GM12878 (cell line): ENCODE data around the gene MYPN. TPM values are rescaled to one million over a fixed set of nuclear protein-coding genes. Genes with fewer than 3 reads are reported as not detected.

Experiments
- ATAC-seq: fragments of 200-7000 bp; cut with Tn5 transposase; 3 replicates; pipeline ENCODE4 v1.9.1; 2020; ENCODE audit warnings: mild to moderate bottlenecking, moderate library complexity
- BruUV-seq: library from RNA; stranded (reverse); fragments of 400-500 nt; replicated peaks from 2 replicates; lab custom pipeline; 2021; lab: Mats Ljungman, UMichigan
- CTCF ChIA-PET: fragments of 300-600 bp; sonication (Branson Sonifier 250); formaldehyde crosslinking; extraction: SDS; loops from one replicate; lab custom pipeline; 2021; ENCODE audit warnings: inconsistent platforms; lab: Yijun Ruan, JAX
- POLR2A ChIA-PET: fragments of 350-600 bp; formaldehyde crosslinking; extraction: SDS; loops from one replicate; lab custom pipeline; 2021; ENCODE audit warnings: inconsistent platforms; lab: Charles Lee
- RAD21 ChIA-PET: fragments of 300-600 bp; sonication (Branson Sonifier 250); formaldehyde crosslinking; loops from one replicate; lab custom pipeline; 2023; ENCODE audit warnings: antibody characterized with exemption; ENCODE audit not compliant: unreplicated experiment; lab: Charles Lee
- SMC1A ChIA-PET: fragments of 300-600 bp; sonication (Branson Sonifier 250); formaldehyde crosslinking; loops from one replicate; lab custom pipeline; 2023; ENCODE audit not compliant: unreplicated experiment, uncharacterized antibody; lab: Charles Lee
- DNase-seq: peaks from one replicate; pipeline ENCODE4 v3.0.0-alpha.2; 2011; ENCODE audit warnings: low read depth, low spot score
- FAIRE-seq: peaks from 3 replicates; lab custom pipeline; 2011; peaks lifted over from hg19 to GRCh38; lab: Jason Lieb, UNC
- H2AFZ ChIP-seq: 2 replicates; pipeline ENCODE4 v1.6.0; 2011; ENCODE audit warnings: low read depth, low read length, control low read depth; ENCODE audit not compliant: control insufficient read depth
- H3K27ac ChIP-seq: 2 replicates; pipeline ENCODE4 v1.5.1; 2011; ENCODE audit warnings: control low read depth; ENCODE audit not compliant: control insufficient read depth, insufficient read depth
- H3K27me3 ChIP-seq, 2 experiments: replicated peaks in 1 of 2; 2 replicates each; pipeline versions ENCODE4 v1.6.0 to v1.6.1; 2011; ENCODE audit warnings: low read length in 1 of 2; ENCODE audit not compliant: control insufficient read depth in 2 of 2, insufficient read depth in 2 of 2
- H3K36me3 ChIP-seq, 2 experiments: 2 replicates each; pipeline ENCODE4 v1.5.1; 2011; ENCODE audit warnings: low read length in 1 of 2; ENCODE audit not compliant: control insufficient read depth in 2 of 2, insufficient read depth in 2 of 2
- H3K4me1 ChIP-seq: 2 replicates; pipeline ENCODE4 v1.6.1; 2011; ENCODE audit warnings: mild to moderate bottlenecking, low read length, moderate library complexity, mixed read lengths; ENCODE audit not compliant: control insufficient read depth, insufficient read depth
- H3K4me2 ChIP-seq: 2 replicates; pipeline ENCODE4 v1.6.0; 2011; ENCODE audit warnings: control low read depth; ENCODE audit not compliant: control insufficient read depth, insufficient read depth
- H3K4me3 ChIP-seq: fragments of 200-600 bp; sonication (generic); 2 replicates; pipeline ENCODE4 v1.5.1; 2016
- H3K79me2 ChIP-seq: 2 replicates; pipeline ENCODE4 v1.6.0; 2011; ENCODE audit warnings: low read length; ENCODE audit not compliant: control insufficient read depth, insufficient read depth
- H3K9ac ChIP-seq: 2 replicates; pipeline ENCODE4 v1.8.0; 2011; ENCODE audit warnings: low read length, control low read depth, mixed read lengths; ENCODE audit not compliant: control insufficient read depth, insufficient read depth
- H3K9me3 ChIP-seq: replicated peaks from 3 replicates; pipeline ENCODE4 v1.5.1; 2011; ENCODE audit warnings: mild to moderate bottlenecking, low read length; ENCODE audit not compliant: control insufficient read depth, insufficient read depth
- H4K20me1 ChIP-seq: 2 replicates; pipeline ENCODE4 v1.6.0; 2011; ENCODE audit not compliant: control insufficient read depth, insufficient read depth
- BCL11A ChIP-seq: IDR thresholded peaks from 2 replicates; pipeline ENCODE4 v1.6.1; 2011; ENCODE audit warnings: low read depth, low read length
- FOS ChIP-seq: IDR thresholded peaks from 3 replicates; pipeline ENCODE4 v1.6.1; 2011; ENCODE audit warnings: borderline replicate concordance; ENCODE audit not compliant: insufficient read length; ENCODE audit errors: extremely low read depth
- HCFC1 ChIP-seq: fragments of 150-350 bp; IDR thresholded peaks from 2 replicates; pipeline ENCODE4 v1.6.1; 2014; ENCODE audit warnings: low read length
- RCOR1 ChIP-seq: conservative IDR thresholded peaks from 2 replicates; pipeline ENCODE4 v1.6.1; 2012; ENCODE audit warnings: low read depth, low read length, improper control_type of control experiment
- SIX5 ChIP-seq: IDR thresholded peaks from 2 replicates; pipeline ENCODE4 v1.6.1; 2011; ENCODE audit warnings: mild to moderate bottlenecking, low read depth, low read length, moderate library complexity; ENCODE audit not compliant: severe bottlenecking
- SMARCA5 ChIP-seq: fragments of 450-650 bp; IDR thresholded peaks from 2 replicates; pipeline ENCODE4 v1.6.1; 2017; ENCODE audit warnings: mild to moderate bottlenecking
- USF2 ChIP-seq: IDR thresholded peaks from 2 replicates; pipeline ENCODE4 v1.6.1; 2011; ENCODE audit warnings: low read depth, low read length, improper control_type of control experiment, borderline replicate concordance
- ZBTB40 ChIP-seq: fragments of 450-650 bp; IDR thresholded peaks from 2 replicates; pipeline ENCODE4 v1.6.1; 2016; ENCODE audit warnings: mild to moderate bottlenecking, moderate library complexity, borderline replicate concordance
- ZNF207 ChIP-seq: fragments of 450-650 bp; IDR thresholded peaks from 2 replicates; pipeline ENCODE4 v1.6.1; 2014; ENCODE audit warnings: antibody characterized with exemption, mild to moderate bottlenecking, borderline replicate concordance
- in situ Hi-C: fragments of 300-500 bp; cut with MboI; formaldehyde crosslinking; loops from 9 replicates; pipeline ENCODE4 v1.14.3; 2018; ENCODE audit warnings: mixed read lengths
- intact Hi-C: fragments of 100-400 bp; cut with micrococcal nuclease; formaldehyde crosslinking; loops from one replicate; pipeline ENCODE4 v1.14.2; 2022; ENCODE audit not compliant: unreplicated experiment
- polyA plus RNA-seq, 11 experiments: library from polyadenylated mRNA; depleted of rRNA in 4 of 11; unstranded in 6 of 11; stranded (reverse) in 5 of 11; fragments of >200 nt; fragmentation: Nextera tagmentation in 4 of 11; fragmentation: Illumina TruSeq in 1 of 11; extraction: Ambion mirVana in 4 of 11; extraction: Trizol in 1 of 11; gene quantifications; 1 replicate in 1 of 11; 2 replicates in 10 of 11; pipeline versions ENCODE4 v1.2.1 to v1.2.3, GENCODE V29; 2011 to 2016; ENCODE audit warnings: inconsistent platforms in 2 of 11, missing spikeins in 2 of 11, low read depth in 1 of 11
- total RNA-seq, 4 experiments: library from RNA; depleted of rRNA in 3 of 4; stranded (reverse); fragments of >200 nt in 3 of 4; fragmentation: Illumina TruSeq in 1 of 4; extraction: Trizol in 1 of 4; gene quantifications; 2 replicates each; pipeline versions ENCODE4 v1.2.1 to v1.2.3, GENCODE V29; 2013 to 2021
- TF ChIP-seq, protein P1 (sequence below): fragments of 450-650 bp; conservative IDR thresholded peaks from 2 replicates; pipeline ENCODE4 v1.6.1; 2017; ENCODE audit warnings: mild to moderate bottlenecking, moderate library complexity

Gene MYPN
- total and polyA plus RNA-seq, 10 of the 15 experiments (the other 5 are each of a cell fraction or from before 2014, with no cell fraction given), result 0.01 to 0.02 TPM; not detected in 8

DNA sequence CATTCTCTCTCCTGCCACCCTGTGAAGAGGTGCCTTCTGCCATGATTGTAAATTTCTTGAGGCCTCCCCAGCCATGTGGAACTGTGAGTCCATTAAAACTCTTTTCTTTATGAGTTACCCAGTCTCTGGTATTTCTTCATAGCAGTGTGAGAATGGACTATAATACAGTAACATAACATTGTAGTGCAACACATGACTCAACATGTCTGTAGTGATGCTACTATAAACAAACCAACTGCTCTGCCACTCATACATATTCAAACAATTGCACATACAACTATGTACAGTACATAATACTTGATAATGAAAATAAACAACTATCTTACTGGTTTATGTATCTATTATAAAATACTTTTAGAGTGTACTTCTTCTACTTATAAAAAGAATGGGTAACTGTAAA, 115.5 kb downstream of the MYPN start:
- Histone ChIP-seq H2AFZ (no peak overlapping the region), H3K36me3 (no peaks in the 10 kb centered on the region), H3K27ac (no peak overlapping the region), H3K4me1 (no peaks in the 10 kb centered on the region), H3K4me2 (no peak overlapping the region), H3K9me3 (no peaks in the 10 kb centered on the region), H4K20me1 (no peaks in the 10 kb centered on the region), H3K27me3 (no peaks in the 10 kb centered on the region; a peak in 1 of 4 replicates), H3K4me3 (no peak overlapping the region), H3K9ac (no peak overlapping the region), H3K79me2 (no peaks in the 10 kb centered on the region)
- BruUV-seq, result no TSS peak
- intact Hi-C loops (no loop called here), in situ Hi-C loops (no loop called here)
- ChIA-PET POLR2A (no interaction called here), SMC1A (interaction anchor here (2.3 kb wide), 1 partner anchor 12 kb away, joined by 6 read pairs; no protein-coding TSS in a partner anchor), RAD21 (no interaction called here), CTCF (interaction anchor here (1.6 to 3.9 kb wide), 2 partner anchors 12 kb away, joined by 7 to 18 read pairs; no protein-coding TSS in a partner anchor)
- ATAC-seq (no peak), DNase-seq (no peak), FAIRE-seq (no peak)
- no peak for TF ChIP-seq SMARCA5
- TF ChIP-seq ZBTB40, result no peak
- no peak for TF ChIP-seq SIX5
- TF ChIP-seq BCL11A, result no peak
- no peak for TF ChIP-seq RCOR1
- no peak for TF ChIP-seq USF2
- TF ChIP-seq HCFC1, result no peak
- TF ChIP-seq ZNF207, result no peak
- TF ChIP-seq, protein P1, sequence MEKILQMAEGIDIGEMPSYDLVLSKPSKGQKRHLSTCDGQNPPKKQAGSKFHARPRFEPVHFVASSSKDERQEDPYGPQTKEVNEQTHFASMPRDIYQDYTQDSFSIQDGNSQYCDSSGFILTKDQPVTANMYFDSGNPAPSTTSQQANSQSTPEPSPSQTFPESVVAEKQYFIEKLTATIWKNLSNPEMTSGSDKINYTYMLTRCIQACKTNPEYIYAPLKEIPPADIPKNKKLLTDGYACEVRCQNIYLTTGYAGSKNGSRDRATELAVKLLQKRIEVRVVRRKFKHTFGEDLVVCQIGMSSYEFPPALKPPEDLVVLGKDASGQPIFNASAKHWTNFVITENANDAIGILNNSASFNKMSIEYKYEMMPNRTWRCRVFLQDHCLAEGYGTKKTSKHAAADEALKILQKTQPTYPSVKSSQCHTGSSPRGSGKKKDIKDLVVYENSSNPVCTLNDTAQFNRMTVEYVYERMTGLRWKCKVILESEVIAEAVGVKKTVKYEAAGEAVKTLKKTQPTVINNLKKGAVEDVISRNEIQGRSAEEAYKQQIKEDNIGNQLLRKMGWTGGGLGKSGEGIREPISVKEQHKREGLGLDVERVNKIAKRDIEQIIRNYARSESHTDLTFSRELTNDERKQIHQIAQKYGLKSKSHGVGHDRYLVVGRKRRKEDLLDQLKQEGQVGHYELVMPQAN, result no peak
- TF ChIP-seq FOS, result no peak
